HG02588 (cell line): ENCODE results near the gene NAMPT.
"Not testable (repeated sequence)": the region's sequence is repeated elsewhere in the genome, so short reads cannot be mapped to it uniquely, and the experiment has no call there.

ENCODE experiments used
- ATAC-seq: cut with Tn5 transposase; IDR thresholded peaks from one replicate; pipeline ENCODE4 v1.9.1; 2021; ENCODE audit warnings: mild to moderate bottlenecking, moderate library complexity; ENCODE audit not compliant: unreplicated experiment

Gene NAMPT

GRCh38 chr7:106238830-106239229 lies 46.0 kb downstream of the NAMPT start:
- ATAC-seq, result no peak

- ATAC-seq, result no peak
Observed at GRCh38 chr7:106236065-106236464, 48.7 kb downstream of the NAMPT start.

GRCh38 chr7:106234425-106234824 lies 50.4 kb downstream of the NAMPT start:
- ATAC-seq, result no peak

GRCh38 chr7:106231856-106232490 lies 52.8 kb downstream of the NAMPT start:
- no peak for ATAC-seq

- no peak for ATAC-seq
Observed at GRCh38 chr7:106225856-106226255, 58.9 kb downstream of the NAMPT start.

- no peak for ATAC-seq
Observed at GRCh38 chr7:106224797-106225196, 60.0 kb downstream of the NAMPT start.

GRCh38 chr7:106223156-106223555 lies 61.6 kb downstream of the NAMPT start:
- ATAC-seq, result no peak

- no peak for ATAC-seq
Observed at GRCh38 chr7:106222545-106222944, 62.2 kb downstream of the NAMPT start.

GRCh38 chr7:106220307-106220706 lies 64.5 kb downstream of the NAMPT start:
- no peak for ATAC-seq

GRCh38 chr7:106219170-106219569 lies 65.6 kb downstream of the NAMPT start:
- no peak for ATAC-seq

- no peak for ATAC-seq
Observed at GRCh38 chr7:106218546-106218945, 66.2 kb downstream of the NAMPT start.

GRCh38 chr7:106216923-106217542 lies 67.8 kb downstream of the NAMPT start:
- ATAC-seq, result no peak

GRCh38 chr7:106216517-106216922 lies 68.3 kb downstream of the NAMPT start:
- ATAC-seq, result no peak

GRCh38 chr7:106215868-106216516 lies 68.8 kb downstream of the NAMPT start:
- no peak for ATAC-seq

- not testable (repeated sequence) for ATAC-seq
Observed at GRCh38 chr7:106208944-106209343, 75.8 kb downstream of the NAMPT start.

- ATAC-seq, result no peak
Observed at GRCh38 chr7:106206826-106207541, 77.8 kb downstream of the NAMPT start.

- ATAC-seq, result no peak
Observed at GRCh38 chr7:106205621-106206222, 79.1 kb downstream of the NAMPT start.

GRCh38 chr7:106203473-106203872 lies 81.3 kb downstream of the NAMPT start:
- ATAC-seq, result no peak

GRCh38 chr7:106201164-106201563 lies 83.6 kb downstream of the NAMPT start:
- no peak for ATAC-seq

- no peak for ATAC-seq
Observed at GRCh38 chr7:106199813-106200364, 84.9 kb downstream of the NAMPT start.

GRCh38 chr7:106199024-106199423 lies 85.8 kb downstream of the NAMPT start:
- no peak for ATAC-seq
